BJ (cell line): Measurements from ENCODE around the gene NEDD9. TPM values are rescaled to one million over a fixed set of nuclear protein-coding genes. Genes with fewer than 3 reads are reported as not detected.

ENCODE experiments used
- CTCF ChIA-PET: fragments of 350-600 bp; formaldehyde crosslinking; extraction: SDS; loops from one replicate; lab custom pipeline; 2021; ENCODE audit warnings: antibody characterized with exemption, inconsistent platforms; lab: Yijun Ruan, JAX
- POLR2A ChIA-PET: fragments of 300-600 bp; sonication (Branson Sonifier 250); formaldehyde crosslinking; extraction: SDS; loops from one replicate; lab custom pipeline; 2021; ENCODE audit warnings: antibody characterized with exemption; lab: Charles Lee
- DNase-seq: peaks from one replicate; pipeline ENCODE4 v3.0.0-alpha.2; 2011; ENCODE audit warnings: low read depth
- H3K27me3 ChIP-seq: 2 replicates; pipeline ENCODE4 v1.6.0; 2011; ENCODE audit warnings: low read length; ENCODE audit not compliant: control insufficient read depth, insufficient read depth
- H3K36me3 ChIP-seq: 2 replicates; pipeline ENCODE4 v1.5.1; 2011; ENCODE audit warnings: low read length; ENCODE audit not compliant: control insufficient read depth, insufficient read depth
- H3K4me3 ChIP-seq: 2 replicates; pipeline ENCODE4 v1.5.1; 2011; ENCODE audit warnings: low read depth, mild to moderate bottlenecking, control low read depth, low read length
- polyA plus RNA-seq: library from polyadenylated mRNA; depleted of rRNA; stranded (reverse); fragments of >200 nt; gene quantifications from 2 replicates; pipeline ENCODE4 v1.2.3, GENCODE V29; 2011
- TF ChIP-seq, protein P1 (sequence below): IDR thresholded peaks from 2 replicates; pipeline ENCODE4 v1.5.1; 2011; ENCODE audit warnings: low read depth, mild to moderate bottlenecking, control low read depth, inconsistent platforms, low read length, moderate library complexity; ENCODE audit not compliant: insufficient read depth

Gene NEDD9
- polyA plus RNA-seq, 1 experiment: 25.6 TPM

DNA sequence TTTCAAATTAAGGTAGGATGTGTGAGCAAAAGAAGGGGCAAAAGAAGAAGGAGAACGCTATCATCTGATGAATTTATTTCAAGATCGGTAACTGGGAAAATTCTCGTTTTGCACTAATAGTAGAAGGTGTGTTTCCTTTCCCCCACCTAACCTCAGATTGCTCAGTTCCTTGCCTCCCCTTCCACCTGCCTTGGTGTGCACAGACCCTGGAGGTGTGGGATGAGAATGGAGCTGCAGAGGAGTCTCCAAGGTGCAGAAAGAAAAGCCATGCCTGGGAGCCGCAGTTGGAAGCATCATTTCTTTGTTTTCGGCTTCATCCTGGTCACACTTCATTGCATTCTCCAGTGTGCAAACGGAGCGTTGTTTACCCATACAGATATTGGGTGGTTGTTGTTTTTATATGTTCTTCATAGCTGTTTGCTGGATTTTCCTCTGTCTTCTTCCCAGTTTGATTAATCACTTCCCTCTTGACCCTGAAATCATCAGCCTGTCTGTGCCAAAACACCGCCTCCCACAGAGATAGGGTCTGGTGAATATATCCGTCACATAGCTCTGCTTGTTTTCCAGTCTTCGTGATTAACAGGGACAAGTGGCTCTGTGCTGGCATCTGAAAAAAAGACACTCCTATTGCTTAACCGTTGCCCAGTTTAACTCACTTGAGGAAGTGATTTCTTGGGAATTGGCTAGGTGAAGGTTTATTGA is 40.2 kb upstream of the NEDD9 start:
- TF ChIP-seq, protein P1, sequence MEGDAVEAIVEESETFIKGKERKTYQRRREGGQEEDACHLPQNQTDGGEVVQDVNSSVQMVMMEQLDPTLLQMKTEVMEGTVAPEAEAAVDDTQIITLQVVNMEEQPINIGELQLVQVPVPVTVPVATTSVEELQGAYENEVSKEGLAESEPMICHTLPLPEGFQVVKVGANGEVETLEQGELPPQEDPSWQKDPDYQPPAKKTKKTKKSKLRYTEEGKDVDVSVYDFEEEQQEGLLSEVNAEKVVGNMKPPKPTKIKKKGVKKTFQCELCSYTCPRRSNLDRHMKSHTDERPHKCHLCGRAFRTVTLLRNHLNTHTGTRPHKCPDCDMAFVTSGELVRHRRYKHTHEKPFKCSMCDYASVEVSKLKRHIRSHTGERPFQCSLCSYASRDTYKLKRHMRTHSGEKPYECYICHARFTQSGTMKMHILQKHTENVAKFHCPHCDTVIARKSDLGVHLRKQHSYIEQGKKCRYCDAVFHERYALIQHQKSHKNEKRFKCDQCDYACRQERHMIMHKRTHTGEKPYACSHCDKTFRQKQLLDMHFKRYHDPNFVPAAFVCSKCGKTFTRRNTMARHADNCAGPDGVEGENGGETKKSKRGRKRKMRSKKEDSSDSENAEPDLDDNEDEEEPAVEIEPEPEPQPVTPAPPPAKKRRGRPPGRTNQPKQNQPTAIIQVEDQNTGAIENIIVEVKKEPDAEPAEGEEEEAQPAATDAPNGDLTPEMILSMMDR: no peak
- Histone ChIP-seq H3K27me3 (no peaks in the 10 kb centered on the region), H3K4me3 (no peak overlapping the region), H3K36me3 (no peaks in the 10 kb centered on the region)
- ChIA-PET CTCF (interaction anchor here (0.6 to 0.7 kb wide), 2 partner anchors 15 to 100 kb away, joined by 3 read pairs; no protein-coding TSS in a partner anchor), POLR2A (no interaction called here)
- DNase-seq: no peak

- TF ChIP-seq, protein P1: no peak
- no peaks in the 10 kb centered on the region for H3K27me3 ChIP-seq
- H3K36me3 ChIP-seq: no peaks in the 10 kb centered on the region
- H3K4me3 ChIP-seq: no peak overlapping the region
- ChIA-PET POLR2A (interaction anchor here (0.7 kb wide), 1 partner anchor 670 kb away, joined by 3 read pairs; no protein-coding TSS in a partner anchor), CTCF (interaction anchor here (1.0 kb wide), 1 partner anchor 9 kb away, joined by 3 read pairs; no protein-coding TSS in a partner anchor)
- DNase-seq: no peak
These were observed 39.0 kb upstream of the NEDD9 start for GRCh38 chr6:11271228-11272020.

- Histone ChIP-seq H3K4me3 (no peak overlapping the region), H3K27me3 (no peaks in the 10 kb centered on the region), H3K36me3 (no peaks in the 10 kb centered on the region)
- TF ChIP-seq, protein P1: no peak
- POLR2A ChIA-PET: interaction anchor here (0.7 kb wide), 1 partner anchor 671 kb away, joined by 3 read pairs; no protein-coding TSS in a partner anchor
- CTCF ChIA-PET: no interaction called here
- DNase-seq: no peak
These were observed 37.9 kb upstream of the NEDD9 start for GRCh38 chr6:11270030-11271027.

DNA sequence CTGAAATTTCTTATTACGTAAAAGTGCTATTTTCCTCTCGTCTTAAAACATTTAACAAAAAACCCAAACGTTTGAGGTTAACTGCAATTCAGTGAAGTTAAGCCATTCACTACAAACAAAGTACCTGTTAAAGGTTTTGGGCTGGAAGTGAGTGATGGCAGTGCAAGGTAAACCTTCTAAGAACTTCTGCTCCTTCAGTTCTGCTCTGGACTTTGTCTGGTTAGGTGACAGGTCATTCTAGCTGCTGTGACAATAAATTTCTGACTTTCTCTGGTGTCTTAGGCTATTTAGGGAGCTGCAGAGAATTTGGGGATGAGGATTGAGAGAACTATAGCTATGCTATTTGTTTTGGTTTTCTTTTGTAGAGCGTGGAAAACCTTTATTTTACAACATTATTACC is 36.5 kb upstream of the NEDD9 start:
- TF ChIP-seq, protein P1: no peak
- Histone ChIP-seq H3K27me3 (no peaks in the 10 kb centered on the region), H3K36me3 (no peaks in the 10 kb centered on the region), H3K4me3 (no peak overlapping the region)
- POLR2A ChIA-PET: no interaction called here
- no peak for DNase-seq
- CTCF ChIA-PET: no interaction called here
